Lower leg skin (tissue), 3 donors: ENCODE data around the gene CBX6.

Experiments
- POLR2A ChIP-seq, 2 donors: fragments of 450-650 bp; IDR thresholded peaks; one replicate each; pipeline ENCODE4 v1.6.1; 2016 to 2017; ENCODE audit warnings: antibody characterized with exemption in 2 of 2, mild to moderate bottlenecking in 1 of 2, moderate library complexity in 1 of 2
- TF ChIP-seq, protein P1 (sequence below), 3 donors: fragments of 450-650 bp; IDR thresholded peaks; one replicate each; pipeline ENCODE4 v1.5.1; 2016; ENCODE audit warnings: antibody characterized with exemption in 3 of 3, mild to moderate bottlenecking in 3 of 3, moderate library complexity in 2 of 3

DNA sequence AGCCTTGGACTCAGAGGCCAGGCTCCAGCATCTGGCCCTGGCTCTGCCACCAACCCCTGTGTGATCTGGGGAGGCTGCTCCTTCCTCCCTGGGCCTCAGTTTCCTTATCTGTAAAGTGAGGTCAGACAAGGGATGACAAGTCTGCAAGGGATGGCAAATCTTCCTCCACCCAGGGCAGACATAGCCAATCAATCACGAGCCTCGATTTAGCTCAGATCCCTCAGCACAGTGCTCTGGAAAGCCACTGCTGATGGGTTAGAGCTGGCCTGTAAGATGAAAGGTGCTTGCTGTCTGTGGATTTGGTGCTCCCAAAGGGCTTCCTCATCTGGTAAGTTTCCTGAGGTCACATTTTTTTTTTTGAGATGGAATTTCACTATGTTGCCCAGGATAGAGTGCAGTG, 48.4 kb downstream of the CBX6 start:
- TF ChIP-seq, protein P1, sequence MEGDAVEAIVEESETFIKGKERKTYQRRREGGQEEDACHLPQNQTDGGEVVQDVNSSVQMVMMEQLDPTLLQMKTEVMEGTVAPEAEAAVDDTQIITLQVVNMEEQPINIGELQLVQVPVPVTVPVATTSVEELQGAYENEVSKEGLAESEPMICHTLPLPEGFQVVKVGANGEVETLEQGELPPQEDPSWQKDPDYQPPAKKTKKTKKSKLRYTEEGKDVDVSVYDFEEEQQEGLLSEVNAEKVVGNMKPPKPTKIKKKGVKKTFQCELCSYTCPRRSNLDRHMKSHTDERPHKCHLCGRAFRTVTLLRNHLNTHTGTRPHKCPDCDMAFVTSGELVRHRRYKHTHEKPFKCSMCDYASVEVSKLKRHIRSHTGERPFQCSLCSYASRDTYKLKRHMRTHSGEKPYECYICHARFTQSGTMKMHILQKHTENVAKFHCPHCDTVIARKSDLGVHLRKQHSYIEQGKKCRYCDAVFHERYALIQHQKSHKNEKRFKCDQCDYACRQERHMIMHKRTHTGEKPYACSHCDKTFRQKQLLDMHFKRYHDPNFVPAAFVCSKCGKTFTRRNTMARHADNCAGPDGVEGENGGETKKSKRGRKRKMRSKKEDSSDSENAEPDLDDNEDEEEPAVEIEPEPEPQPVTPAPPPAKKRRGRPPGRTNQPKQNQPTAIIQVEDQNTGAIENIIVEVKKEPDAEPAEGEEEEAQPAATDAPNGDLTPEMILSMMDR (IDR thresholded peaks at IDR 0.05) = no peak
- no peak for TF ChIP-seq POLR2A (IDR thresholded peaks at IDR 0.05)
